HG02798 (cell line): ENCODE data around the gene PLCD4.

ENCODE experiments used
- ATAC-seq: cut with Tn5 transposase; IDR thresholded peaks from one replicate; pipeline ENCODE4 v1.9.1; 2021; ENCODE audit warnings: mild to moderate bottlenecking; ENCODE audit not compliant: unreplicated experiment, poor library complexity

Gene PLCD4

DNA sequence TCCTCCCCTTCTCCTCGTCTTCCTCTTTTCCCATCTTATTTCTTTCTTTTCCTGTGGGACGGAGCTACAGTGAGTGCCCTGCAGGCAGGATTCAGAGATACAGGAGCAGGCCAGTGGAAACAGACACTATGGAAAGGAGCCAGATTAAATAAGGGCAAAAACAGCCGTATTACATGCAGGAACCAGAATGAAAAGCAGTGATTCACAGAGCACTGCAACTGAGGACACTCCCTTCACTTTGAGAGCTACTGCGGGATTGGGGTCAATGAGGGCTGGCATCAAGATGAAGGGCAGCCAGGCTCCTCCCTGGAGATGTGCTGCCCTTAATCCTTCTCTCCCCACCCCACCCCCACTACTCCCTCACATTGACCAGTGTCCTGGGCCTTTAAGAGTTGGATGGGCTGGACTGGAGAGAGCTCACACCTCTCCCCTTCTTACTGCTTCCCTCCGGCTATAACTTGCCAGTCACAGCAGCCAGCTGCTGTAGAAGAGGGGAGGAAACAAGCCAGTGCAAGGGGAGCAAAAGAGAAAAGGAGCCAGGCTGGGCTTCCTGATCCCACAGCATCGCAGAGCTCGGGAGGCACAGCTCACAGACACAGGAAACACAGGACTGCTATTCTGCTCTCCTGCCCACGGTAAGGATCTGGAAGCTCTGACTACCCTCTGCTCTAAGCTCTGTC is at the start of gene PLCD4:
Gene PLCD4 (plus strand): TSS at position 464 of the 680 bp plus-strand sequence. CDS start 7,841 bp downstream, outside the sequence.
- no peak for ATAC-seq

DNA sequence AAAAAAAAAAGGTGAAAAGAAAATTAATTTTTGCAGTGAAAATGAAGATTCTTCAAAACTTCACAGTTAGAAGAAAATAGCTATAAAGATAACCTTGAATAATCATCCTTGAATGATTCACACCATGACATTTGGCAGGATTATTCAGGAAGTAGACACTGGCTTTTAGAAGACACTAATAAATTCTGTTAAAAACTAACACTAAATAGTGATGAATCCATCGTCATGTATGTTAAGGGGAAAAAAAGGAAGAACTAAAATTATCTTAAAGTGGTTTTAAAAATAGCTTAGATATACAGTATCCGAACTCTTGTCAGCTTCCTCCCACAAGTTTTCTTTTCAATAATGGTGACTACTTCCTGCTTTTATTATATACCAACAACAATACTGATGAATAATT is 49.8 kb upstream of the PLCD4 start:
- no peak for ATAC-seq

DNA sequence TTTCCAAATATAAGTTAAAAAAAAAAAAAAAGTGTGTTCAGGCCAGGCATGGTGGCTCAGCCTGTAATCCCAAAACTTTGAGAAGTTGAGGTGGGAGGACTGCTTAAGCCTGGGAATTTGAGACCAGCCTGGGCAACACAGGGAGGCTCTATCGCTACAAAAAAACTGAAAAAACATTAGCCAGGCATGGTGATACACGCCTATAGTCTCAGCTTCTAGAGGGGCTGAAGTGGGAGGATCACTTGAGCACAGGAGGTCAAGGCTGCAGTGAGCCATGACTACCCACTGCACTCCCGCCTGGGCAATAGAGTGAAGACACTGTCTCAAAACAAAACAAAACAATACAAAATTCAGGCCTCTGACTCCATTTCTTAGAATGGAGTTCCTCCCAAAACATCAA is 48.7 kb upstream of the PLCD4 start:
- ATAC-seq, result no peak

GRCh38 chr2:218564056-218564455 is 43.6 kb upstream of the PLCD4 start:
- no peak for ATAC-seq

GRCh38 chr2:218566296-218566695 is 41.4 kb upstream of the PLCD4 start:
- no peak for ATAC-seq

GRCh38 chr2:218567797-218568189 is 39.9 kb upstream of the PLCD4 start:
- peak; percentile 41 for ATAC-seq

- ATAC-seq, result peak; percentile 89
These were observed 39.3 kb upstream of the PLCD4 start, which contains the start of the genes CNOT9 and USP37 for GRCh38 chr2:218568190-218569037. CNOT9 (plus strand) TSS chr2:218568839; CDS start chr2:218568955, 116 bp downstream. USP37 (minus strand) TSS chr2:218568351; CDS start chr2:218558653, 9,698 bp downstream.

GRCh38 chr2:218569038-218569431 is 38.7 kb upstream of the PLCD4 start:
- peak; percentile 26 for ATAC-seq

DNA sequence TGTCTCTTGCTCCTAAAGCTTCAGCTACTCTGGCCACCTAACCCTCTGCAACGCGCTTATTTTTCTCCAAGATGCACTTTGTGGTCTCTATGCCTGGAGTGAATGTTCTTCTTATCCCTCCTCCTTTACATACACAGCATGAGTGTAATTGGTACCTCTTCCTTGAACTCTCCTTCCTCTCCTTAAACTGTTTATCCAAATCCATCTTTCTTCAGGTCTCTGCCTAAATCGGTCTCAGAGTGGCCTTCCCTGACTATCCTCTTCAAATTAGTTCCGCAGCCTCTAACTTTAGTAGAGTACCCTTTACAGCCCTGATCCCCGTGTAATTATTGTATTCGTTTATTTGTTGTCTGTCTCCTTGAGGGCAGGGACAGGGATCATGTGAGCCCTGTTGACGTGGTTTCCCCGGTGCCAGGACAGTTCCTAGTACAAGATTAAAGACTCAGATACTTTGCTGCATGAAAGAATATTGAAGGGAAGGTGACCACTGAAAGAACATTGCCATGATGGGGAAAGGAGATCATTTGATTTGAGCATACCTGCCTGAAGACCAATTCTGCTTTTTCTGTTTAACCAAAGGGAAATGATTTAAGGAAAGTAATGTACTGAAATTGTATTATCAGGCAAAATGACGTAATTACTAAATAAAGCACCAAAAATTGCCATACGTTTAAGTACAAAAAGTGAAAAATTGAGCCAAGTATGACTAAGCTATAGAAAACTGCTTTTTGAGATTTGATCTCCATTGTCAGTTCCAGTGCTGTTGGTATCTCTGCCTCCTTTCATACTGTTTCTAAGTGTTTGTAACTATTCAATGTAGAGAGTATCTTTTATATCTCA is 37.8 kb upstream of the PLCD4 start:
- no peak for ATAC-seq

DNA sequence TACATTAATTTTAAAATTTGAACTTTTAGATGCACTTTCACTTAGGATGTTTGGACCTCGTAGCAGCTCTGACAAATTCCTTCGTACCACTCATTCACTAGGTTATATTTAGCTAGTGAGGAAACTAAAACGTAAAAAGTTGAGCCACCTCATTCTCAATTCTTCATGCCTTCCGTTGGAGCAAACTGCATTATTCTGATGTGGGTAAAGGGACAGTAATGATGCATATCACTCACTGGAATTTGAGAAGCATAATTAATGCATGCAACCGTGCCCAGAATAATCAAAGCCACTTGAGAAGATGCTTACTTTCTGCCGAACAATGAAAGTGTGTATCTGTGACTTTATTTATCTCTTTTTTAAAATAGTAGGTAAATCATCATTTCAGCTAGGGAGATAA is 36.8 kb upstream of the PLCD4 start:
- ATAC-seq, result no peak

- no peak for ATAC-seq
These were observed 30.8 kb upstream of the PLCD4 start for GRCh38 chr2:218576854-218577253.

DNA sequence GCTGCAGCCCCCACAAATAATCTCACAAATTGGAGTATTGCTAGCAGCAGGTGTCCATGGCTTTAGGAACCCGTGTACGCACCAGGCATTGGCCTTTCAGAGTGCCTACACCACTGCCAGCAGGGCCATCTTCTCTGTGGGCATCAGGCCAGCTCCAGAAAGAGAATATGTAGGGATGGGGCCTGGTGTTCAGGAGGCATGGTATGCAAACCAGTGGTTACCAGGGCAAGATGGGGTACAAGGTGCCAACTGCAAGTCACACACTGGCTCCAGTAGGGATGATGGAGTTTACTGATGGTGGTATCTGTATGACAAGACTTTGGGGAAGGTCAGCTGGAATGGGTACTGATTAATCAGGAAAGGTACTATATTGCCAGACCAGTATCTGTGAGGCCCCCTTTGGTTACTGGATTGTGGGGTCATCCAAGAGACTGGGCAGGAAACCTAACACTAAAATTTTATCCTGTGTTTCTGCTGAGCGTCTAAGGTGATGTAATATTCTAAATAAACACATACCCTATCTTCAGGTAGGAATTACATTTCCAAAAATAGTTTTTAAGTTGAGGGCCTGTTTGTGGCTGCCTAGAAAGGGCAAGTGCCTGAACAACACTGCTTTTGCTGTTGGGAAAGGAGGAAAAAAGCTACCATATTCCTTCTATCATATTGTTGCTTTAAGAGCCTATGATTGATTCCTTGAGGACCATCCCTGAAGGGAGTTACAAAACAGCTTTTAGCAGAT is 30.0 kb upstream of the PLCD4 start:
- no peak for ATAC-seq

GRCh38 chr2:218578272-218578877 is 29.3 kb upstream of the PLCD4 start:
- no peak for ATAC-seq

DNA sequence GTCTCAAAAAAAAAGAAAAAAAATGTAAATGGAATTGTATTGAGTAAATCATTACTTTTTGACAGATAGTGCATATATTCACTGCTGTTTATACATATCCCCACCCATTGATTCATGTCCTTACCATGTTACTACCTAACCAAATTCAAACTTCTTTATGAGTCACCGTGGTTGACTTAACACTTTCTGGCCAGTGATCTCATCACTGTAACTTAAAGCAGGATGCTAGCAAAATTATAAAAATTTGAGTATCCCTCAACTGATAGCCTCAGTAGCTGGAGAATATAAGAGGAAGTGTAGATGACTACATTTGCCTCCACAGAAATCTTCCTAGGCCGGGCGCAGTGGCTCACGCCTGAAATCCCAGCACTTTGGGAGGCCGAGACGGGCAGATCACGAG is 25.6 kb upstream of the PLCD4 start:
- peak; percentile 76 for ATAC-seq

DNA sequence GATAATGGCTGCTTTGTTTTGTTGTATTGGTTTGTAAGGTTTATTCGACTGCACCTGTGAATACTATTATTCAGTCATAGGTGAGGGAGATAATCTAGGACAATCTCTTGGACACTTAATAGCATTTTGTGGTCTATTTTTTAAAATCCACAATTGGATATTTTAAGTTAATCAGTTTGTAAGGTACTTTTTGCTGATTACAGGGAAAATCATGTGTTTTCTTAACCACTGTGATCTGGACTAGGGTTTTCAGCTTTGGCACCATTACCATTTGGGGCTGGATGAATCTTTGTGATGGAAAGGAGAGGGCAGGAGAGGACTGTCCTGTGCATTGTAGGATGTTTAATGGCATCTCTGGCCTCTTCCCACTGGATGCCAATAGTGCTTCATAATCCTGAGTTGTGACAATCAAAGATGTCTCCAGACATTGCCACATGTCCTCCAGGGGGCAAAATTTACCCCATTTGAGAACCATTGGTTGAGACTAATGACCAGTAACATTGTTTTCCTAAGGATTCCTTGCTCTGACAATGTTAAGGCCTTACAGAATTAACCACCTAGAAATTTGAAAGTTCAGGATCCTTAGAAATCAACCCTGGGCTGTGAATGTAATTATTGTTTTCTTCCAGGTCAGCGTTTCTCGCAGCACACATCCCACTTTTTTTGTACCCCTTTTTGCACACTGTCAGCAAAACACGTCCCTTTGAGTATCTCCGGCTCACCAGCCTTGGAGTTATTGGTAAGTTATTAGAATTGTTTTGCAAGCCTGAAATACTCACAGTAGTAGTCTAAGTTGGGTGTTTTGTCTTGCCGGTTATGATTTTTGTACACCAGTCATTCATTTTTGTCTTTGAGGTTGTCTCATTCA is 23.5 kb upstream of the PLCD4 start:
- ATAC-seq, result no peak

DNA sequence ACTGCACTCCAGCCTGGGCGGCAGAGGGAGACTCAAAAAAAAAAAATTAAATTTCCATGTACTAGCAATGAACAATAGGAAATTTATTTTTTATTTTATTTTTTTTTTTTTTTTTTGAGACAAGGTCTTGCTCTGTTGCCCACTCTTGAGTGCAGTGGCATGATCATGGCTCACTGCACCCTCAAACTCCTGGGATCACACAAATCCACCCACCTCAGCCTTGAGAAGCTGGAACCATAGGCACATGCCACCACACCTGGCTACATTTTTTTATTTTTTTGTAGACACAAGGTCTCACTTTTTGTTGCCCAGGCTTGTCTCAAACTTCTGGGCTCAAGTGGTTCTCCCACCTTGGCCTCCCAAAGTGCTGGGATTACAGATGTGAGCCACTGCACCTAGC is 22.2 kb upstream of the PLCD4 start:
- ATAC-seq, result no peak

DNA sequence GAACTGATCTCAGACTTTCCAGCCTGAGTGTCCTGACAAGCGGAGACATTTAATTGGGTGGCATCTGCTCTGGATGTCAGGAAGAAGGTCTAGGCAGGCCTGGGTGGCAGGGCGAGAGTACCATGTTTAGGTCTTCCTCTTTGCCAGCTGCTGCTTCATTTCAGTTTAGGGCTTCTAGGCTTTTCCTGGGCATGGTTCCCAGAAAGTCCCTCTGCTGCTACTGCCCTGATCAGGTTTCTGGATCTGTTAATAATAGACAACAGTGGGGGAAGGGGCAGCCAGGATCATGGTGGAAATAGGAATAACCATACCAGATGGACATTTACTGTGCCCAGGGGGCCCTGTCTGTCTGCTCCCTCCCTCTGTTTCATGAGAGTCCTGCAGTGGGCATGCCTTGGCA is 2.3 kb upstream of the PLCD4 start:
- ATAC-seq, result no peak

DNA sequence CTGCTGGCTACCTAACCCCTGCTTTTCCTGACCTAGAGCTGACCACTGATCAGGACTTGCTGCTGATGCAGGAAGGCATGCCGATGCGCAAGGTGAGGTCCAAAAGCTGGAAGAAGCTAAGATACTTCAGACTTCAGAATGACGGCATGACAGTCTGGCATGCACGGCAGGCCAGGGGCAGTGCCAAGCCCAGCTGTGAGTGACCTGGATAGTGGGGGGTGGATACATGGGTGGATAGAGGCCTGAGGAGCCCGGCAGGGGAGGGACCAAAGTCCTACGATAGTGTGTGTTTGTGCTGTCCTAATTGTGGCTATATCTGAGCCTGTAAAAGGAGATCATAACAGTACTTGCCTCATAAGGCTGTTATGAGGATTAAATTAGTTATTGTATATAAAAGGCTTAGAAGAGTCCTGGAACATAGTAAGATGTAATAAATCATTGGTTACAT is 8.2 kb downstream of the PLCD4 start:
- no peak for ATAC-seq
